SK-N-SH treated with all-trans-retinoic acid at 6 μM for 48 hours (cell line): ENCODE measurements around the gene UST.

Experiments
- ATAC-seq: fragments of 200-7000 bp; cut with Tn5 transposase; 3 replicates; pipeline ENCODE4 v1.9.1; 2020; ENCODE audit warnings: mild to moderate bottlenecking, moderate library complexity
- ARNTL ChIP-seq: fragments of 450-650 bp; formaldehyde crosslinking; IDR thresholded peaks from 2 replicates; pipeline ENCODE4 v1.5.0; 2020; ENCODE audit warnings: low read depth, mild to moderate bottlenecking, moderate library complexity, borderline replicate concordance
- BACH2 ChIP-seq: fragments of 250-450 bp; sonication (Bioruptor Pico); IDR thresholded peaks from 2 replicates; pipeline ENCODE4 v1.9.0; 2021; ENCODE audit warnings: mild to moderate bottlenecking, borderline replicate concordance
- CREB5 ChIP-seq: fragments of 250-450 bp; sonication (Bioruptor Pico); IDR thresholded peaks from 2 replicates; pipeline ENCODE4 v1.5.1; 2020; ENCODE audit warnings: low read depth, mild to moderate bottlenecking, moderate library complexity
- CSDC2 ChIP-seq: fragments of 250-450 bp; sonication (Bioruptor Pico); IDR thresholded peaks from 2 replicates; pipeline ENCODE4 v1.5.0; 2020; ENCODE audit warnings: mild to moderate bottlenecking, moderate library complexity
- ESRRG ChIP-seq: fragments of 250-450 bp; sonication (Bioruptor Pico); IDR thresholded peaks from 2 replicates; pipeline ENCODE4 v1.6.1; 2021; ENCODE audit warnings: mild to moderate bottlenecking
- OSR1 ChIP-seq: fragments of 250-450 bp; sonication (Bioruptor Pico); IDR thresholded peaks from 2 replicates; pipeline ENCODE4 v1.8.0; 2022; ENCODE audit warnings: moderate library complexity, mild to moderate bottlenecking, inconsistent platforms
- PPARA ChIP-seq: fragments of 250-450 bp; sonication (Bioruptor Pico); IDR thresholded peaks from 2 replicates; pipeline ENCODE4 v1.5.0; 2020; ENCODE audit warnings: mild to moderate bottlenecking, borderline replicate concordance
- RARB ChIP-seq: fragments of 250-450 bp; sonication (Bioruptor Pico); IDR thresholded peaks from 2 replicates; pipeline ENCODE4 v1.8.0; 2021; ENCODE audit warnings: mild to moderate bottlenecking, moderate library complexity
- SNAI2 ChIP-seq: fragments of 250-450 bp; sonication (Bioruptor Pico); IDR thresholded peaks from 2 replicates; pipeline ENCODE4 v1.5.0; 2020; ENCODE audit warnings: mild to moderate bottlenecking, moderate library complexity
- TCF4 ChIP-seq: fragments of 250-450 bp; sonication (Bioruptor Pico); IDR thresholded peaks from 2 replicates; pipeline ENCODE4 v1.8.0; 2021; ENCODE audit warnings: mild to moderate bottlenecking, moderate library complexity, borderline replicate concordance
- TOX ChIP-seq: fragments of 250-450 bp; sonication (Bioruptor Pico); IDR thresholded peaks from 2 replicates; pipeline ENCODE4 v1.8.0; 2021; ENCODE audit warnings: mild to moderate bottlenecking, moderate library complexity, borderline replicate concordance
- ZC3H10 ChIP-seq: fragments of 250-450 bp; sonication (Bioruptor Pico); IDR thresholded peaks from 2 replicates; pipeline ENCODE4 v1.5.1; 2021; ENCODE audit warnings: mild to moderate bottlenecking, moderate library complexity
- ZFP3 ChIP-seq: fragments of 250-450 bp; sonication (Bioruptor Pico); IDR thresholded peaks from 2 replicates; pipeline ENCODE4 v1.5.0; 2020; ENCODE audit warnings: mild to moderate bottlenecking, moderate library complexity
- ZFP30 ChIP-seq: fragments of 450-650 bp; formaldehyde crosslinking; IDR thresholded peaks from 2 replicates; pipeline ENCODE4 v1.5.0; 2022; ENCODE audit warnings: mild to moderate bottlenecking, moderate library complexity
- ZNF565 ChIP-seq: fragments of 450-650 bp; formaldehyde crosslinking; conservative IDR thresholded peaks from 2 replicates; pipeline ENCODE4 v1.5.0; 2020; ENCODE audit warnings: low read depth, mild to moderate bottlenecking, moderate library complexity
- ZNF70 ChIP-seq: fragments of 450-650 bp; formaldehyde crosslinking; IDR thresholded peaks from 2 replicates; pipeline ENCODE4 v1.5.0; 2020; ENCODE audit warnings: mild to moderate bottlenecking, moderate library complexity
- TF ChIP-seq, protein P1 (sequence below): fragments of 250-450 bp; sonication (Bioruptor Pico); IDR thresholded peaks from 2 replicates; pipeline ENCODE4 v1.8.0; 2020; ENCODE audit warnings: mild to moderate bottlenecking, moderate library complexity, borderline replicate concordance
- TF ChIP-seq, protein P2 (sequence below): fragments of 250-450 bp; sonication (Bioruptor Pico); IDR thresholded peaks from 2 replicates; pipeline ENCODE4 v1.5.0; 2020; ENCODE audit warnings: mild to moderate bottlenecking, moderate library complexity

The UST gene

GRCh38 chr6:149031859-149032598 lies 285.2 kb downstream of the UST start:
- ATAC-seq, result peak; percentile 91

DNA sequence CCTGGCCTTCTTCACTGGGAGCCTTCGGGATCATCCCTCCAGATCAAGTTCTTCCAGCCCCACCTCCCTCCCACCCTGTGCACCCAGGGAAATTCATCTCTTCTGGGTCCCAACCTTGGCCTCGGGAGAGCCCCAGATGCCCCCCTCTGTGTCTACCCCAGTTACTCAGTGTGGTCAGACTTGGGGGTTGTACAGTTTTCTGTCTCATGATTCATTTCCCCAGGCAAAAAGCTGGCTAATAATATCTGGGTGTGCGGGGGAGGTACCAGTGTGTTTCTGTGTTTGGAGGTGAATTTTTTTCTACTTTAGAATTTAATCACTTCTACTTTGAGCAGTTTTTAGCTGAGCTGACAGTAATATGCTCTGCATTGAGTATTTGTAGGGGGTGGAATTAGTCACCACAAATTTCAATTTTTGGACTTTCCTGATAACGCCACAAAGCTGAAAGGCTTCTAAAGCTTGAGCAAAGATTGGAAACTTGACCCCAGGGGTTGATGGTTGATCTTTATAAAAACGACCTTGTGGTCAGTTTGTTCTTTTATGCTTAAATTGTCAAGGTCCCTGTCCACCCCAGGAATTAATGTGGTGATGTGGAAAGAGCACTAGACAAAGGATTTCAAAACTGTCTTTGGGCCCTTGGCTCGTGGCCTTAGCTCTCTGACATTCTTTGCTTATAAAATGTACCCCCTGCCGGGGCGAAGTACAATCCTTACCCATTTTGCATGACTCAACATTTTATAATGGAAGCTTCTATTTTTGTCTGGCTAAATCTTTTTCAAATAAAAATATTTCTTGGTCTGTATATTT lies 286.0 kb downstream of the UST start:
- peak; percentile 70 for ATAC-seq
- TF ChIP-seq ZC3H10 (CRISPR knock-in tag) (no peak), RARB (CRISPR knock-in tag) (no peak)
- TF ChIP-seq, protein P1, sequence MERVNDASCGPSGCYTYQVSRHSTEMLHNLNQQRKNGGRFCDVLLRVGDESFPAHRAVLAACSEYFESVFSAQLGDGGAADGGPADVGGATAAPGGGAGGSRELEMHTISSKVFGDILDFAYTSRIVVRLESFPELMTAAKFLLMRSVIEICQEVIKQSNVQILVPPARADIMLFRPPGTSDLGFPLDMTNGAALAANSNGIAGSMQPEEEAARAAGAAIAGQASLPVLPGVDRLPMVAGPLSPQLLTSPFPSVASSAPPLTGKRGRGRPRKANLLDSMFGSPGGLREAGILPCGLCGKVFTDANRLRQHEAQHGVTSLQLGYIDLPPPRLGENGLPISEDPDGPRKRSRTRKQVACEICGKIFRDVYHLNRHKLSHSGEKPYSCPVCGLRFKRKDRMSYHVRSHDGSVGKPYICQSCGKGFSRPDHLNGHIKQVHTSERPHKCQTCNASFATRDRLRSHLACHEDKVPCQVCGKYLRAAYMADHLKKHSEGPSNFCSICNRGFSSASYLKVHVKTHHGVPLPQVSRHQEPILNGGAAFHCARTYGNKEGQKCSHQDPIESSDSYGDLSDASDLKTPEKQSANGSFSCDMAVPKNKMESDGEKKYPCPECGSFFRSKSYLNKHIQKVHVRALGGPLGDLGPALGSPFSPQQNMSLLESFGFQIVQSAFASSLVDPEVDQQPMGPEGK, result peak; percentile 5; the same call in 1 of the 2 replicates

More at GRCh38 chr6:149031859-149032598, 285.2 kb downstream of the UST start:
- TF ChIP-seq ZC3H10 (CRISPR knock-in tag) (no peak), ZFP3 (CRISPR knock-in tag) (peak; percentile 98), OSR1 (CRISPR knock-in tag) (0 out of 2 replicates have a peak, but pooled peaks have one; percentile 7), ZFP30 (CRISPR knock-in tag) (no peak)
- TF ChIP-seq, protein P1, result no peak

DNA sequence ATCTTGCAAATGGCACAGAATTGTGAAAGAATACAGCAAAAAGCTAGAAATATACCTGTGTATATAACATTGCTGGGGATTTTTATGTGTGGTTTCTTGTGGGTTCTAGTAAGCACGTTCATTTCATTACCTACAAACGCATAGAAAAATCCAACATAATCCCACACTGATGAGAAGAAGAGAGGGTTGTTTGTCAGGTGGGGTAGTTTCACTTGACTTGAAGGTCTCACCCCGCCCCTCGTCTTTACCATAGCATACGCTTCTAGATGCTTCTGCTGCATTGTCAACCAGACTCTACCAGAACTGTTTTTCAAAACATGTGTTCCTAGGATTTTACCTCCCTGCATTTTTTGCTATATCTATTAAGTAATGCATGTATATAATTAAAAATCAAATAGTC lies 286.6 kb downstream of the UST start:
- no peak for TF ChIP-seq BACH2 (CRISPR knock-in tag)
- no peak for TF ChIP-seq ESRRG
- TF ChIP-seq ZNF565, result no peak
- TF ChIP-seq ZFP3 (CRISPR knock-in tag), result no peak
- TF ChIP-seq PPARA, result no peak
- no peak for TF ChIP-seq OSR1 (CRISPR knock-in tag)
- TF ChIP-seq, protein P2, sequence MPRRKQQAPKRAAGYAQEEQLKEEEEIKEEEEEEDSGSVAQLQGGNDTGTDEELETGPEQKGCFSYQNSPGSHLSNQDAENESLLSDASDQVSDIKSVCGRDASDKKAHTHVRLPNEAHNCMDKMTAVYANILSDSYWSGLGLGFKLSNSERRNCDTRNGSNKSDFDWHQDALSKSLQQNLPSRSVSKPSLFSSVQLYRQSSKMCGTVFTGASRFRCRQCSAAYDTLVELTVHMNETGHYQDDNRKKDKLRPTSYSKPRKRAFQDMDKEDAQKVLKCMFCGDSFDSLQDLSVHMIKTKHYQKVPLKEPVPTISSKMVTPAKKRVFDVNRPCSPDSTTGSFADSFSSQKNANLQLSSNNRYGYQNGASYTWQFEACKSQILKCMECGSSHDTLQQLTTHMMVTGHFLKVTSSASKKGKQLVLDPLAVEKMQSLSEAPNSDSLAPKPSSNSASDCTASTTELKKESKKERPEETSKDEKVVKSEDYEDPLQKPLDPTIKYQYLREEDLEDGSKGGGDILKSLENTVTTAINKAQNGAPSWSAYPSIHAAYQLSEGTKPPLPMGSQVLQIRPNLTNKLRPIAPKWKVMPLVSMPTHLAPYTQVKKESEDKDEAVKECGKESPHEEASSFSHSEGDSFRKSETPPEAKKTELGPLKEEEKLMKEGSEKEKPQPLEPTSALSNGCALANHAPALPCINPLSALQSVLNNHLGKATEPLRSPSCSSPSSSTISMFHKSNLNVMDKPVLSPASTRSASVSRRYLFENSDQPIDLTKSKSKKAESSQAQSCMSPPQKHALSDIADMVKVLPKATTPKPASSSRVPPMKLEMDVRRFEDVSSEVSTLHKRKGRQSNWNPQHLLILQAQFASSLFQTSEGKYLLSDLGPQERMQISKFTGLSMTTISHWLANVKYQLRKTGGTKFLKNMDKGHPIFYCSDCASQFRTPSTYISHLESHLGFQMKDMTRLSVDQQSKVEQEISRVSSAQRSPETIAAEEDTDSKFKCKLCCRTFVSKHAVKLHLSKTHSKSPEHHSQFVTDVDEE (CRISPR knock-in tag), result no peak
- TF ChIP-seq TOX, result no peak
- TF ChIP-seq CSDC2, result no peak
- no peak for TF ChIP-seq ARNTL (CRISPR knock-in tag)
- no peak for TF ChIP-seq TCF4 (CRISPR knock-in tag)
- TF ChIP-seq ZNF70, result no peak
- ATAC-seq, result no peak

GRCh38 chr6:149035766-149036165 lies 288.9 kb downstream of the UST start:
- ATAC-seq, result no peak
- TF ChIP-seq CREB5 (CRISPR knock-in tag) (no peak), OSR1 (CRISPR knock-in tag) (no peak), SNAI2 (CRISPR knock-in tag) (no peak)
- TF ChIP-seq, protein P2 (CRISPR knock-in tag), result no peak
- TF ChIP-seq, all 23 proteins: peak for 0
